OCI-LY1 (cell line): ENCODE data around the gene SPCS1.
A peak's percentile ranks its signal among the peaks of the same experiment; 100 is the strongest.

Experiments used
- H2AFZ ChIP-seq: fragments of 200-600 bp; sonication (generic), shearing (Covaris generic); 2 replicates; pipeline ENCODE4 v1.6.0; 2014; ENCODE audit warnings: antibody characterized with exemption, mild to moderate bottlenecking, low read length
- H3F3A ChIP-seq: fragments of 200-600 bp; sonication (generic), shearing (Covaris generic); 2 replicates; pipeline ENCODE4 v1.6.0; 2014; ENCODE audit warnings: mild to moderate bottlenecking, antibody characterized with exemption, low read length, moderate library complexity; ENCODE audit not compliant: insufficient read depth
- H3K27ac ChIP-seq: fragments of 200-600 bp; sonication (generic); 2 replicates; pipeline ENCODE4 v1.5.1; 2014; ENCODE audit warnings: low read length, mixed run types, mild to moderate bottlenecking, low read depth; ENCODE audit not compliant: poor library complexity, severe bottlenecking
- H3K27me3 ChIP-seq: fragments of 200-600 bp; sonication (generic); 2 replicates; pipeline ENCODE4 v1.6.0; 2014; ENCODE audit warnings: antibody characterized with exemption, mild to moderate bottlenecking, low read length, moderate library complexity; ENCODE audit not compliant: insufficient read depth
- H3K36me3 ChIP-seq: fragments of 200-600 bp; sonication (generic); 2 replicates; pipeline ENCODE4 v1.6.1; 2014; ENCODE audit warnings: mild to moderate bottlenecking, antibody characterized with exemption, low read length, moderate library complexity, mixed read lengths; ENCODE audit not compliant: insufficient read depth
- H3K4me1 ChIP-seq: fragments of 200-600 bp; sonication (generic); 2 replicates; pipeline ENCODE4 v1.5.1; 2014; ENCODE audit warnings: mild to moderate bottlenecking, low read length, moderate library complexity; ENCODE audit not compliant: insufficient read depth, severe bottlenecking
- H3K4me2 ChIP-seq: fragments of 200-600 bp; sonication (generic), shearing (Covaris generic); 2 replicates; pipeline ENCODE4 v1.6.1; 2014; ENCODE audit warnings: low read length
- H3K4me3 ChIP-seq: fragments of 200-600 bp; sonication (generic); 2 replicates; pipeline ENCODE4 v1.5.1; 2014; ENCODE audit warnings: low read length, low read depth, mild to moderate bottlenecking, mixed read lengths; ENCODE audit not compliant: poor library complexity, severe bottlenecking
- H3K79me2 ChIP-seq: fragments of 200-600 bp; shearing (Covaris generic); 2 replicates; pipeline ENCODE4 v1.6.1; 2016; ENCODE audit warnings: mixed run types, low read length, mixed read lengths; ENCODE audit not compliant: insufficient read depth
- H3K9ac ChIP-seq: fragments of 200-600 bp; sonication (generic), shearing (Covaris generic); 2 replicates; pipeline ENCODE4 v1.6.1; 2014; ENCODE audit warnings: mild to moderate bottlenecking, low read length, mixed read lengths
- H3K9me2 ChIP-seq: fragments of 200-600 bp; sonication (generic), shearing (Covaris generic); 2 replicates; pipeline ENCODE4 v1.6.1; 2014; ENCODE audit warnings: low read depth, mild to moderate bottlenecking, low read length, mixed read lengths
- H3K9me3 ChIP-seq: fragments of 200-600 bp; shearing (Covaris generic); 2 replicates; pipeline ENCODE4 v1.6.1; 2014; ENCODE audit warnings: low read length, mixed read lengths
- H4K20me1 ChIP-seq: fragments of 200-600 bp; sonication (generic), shearing (Covaris generic); 2 replicates; pipeline ENCODE4 v1.6.0; 2016; ENCODE audit warnings: mild to moderate bottlenecking, low read length; ENCODE audit not compliant: insufficient read depth
- CTCF ChIP-seq: fragments of 200-600 bp; sonication (generic), shearing (Covaris generic); IDR thresholded peaks from 2 replicates; pipeline ENCODE4 v1.5.1; 2017; ENCODE audit warnings: mild to moderate bottlenecking, antibody characterized with exemption, low read length, moderate library complexity, mixed read lengths
- EZH2 ChIP-seq: fragments of 200-600 bp; sonication (generic), shearing (Covaris generic); IDR thresholded peaks from 2 replicates; pipeline ENCODE4 v1.8.0; 2017; ENCODE audit warnings: borderline replicate concordance, mixed run types, mild to moderate bottlenecking, antibody characterized with exemption, low read length, moderate library complexity, mixed read lengths

Gene SPCS1

GRCh38 chr3:52696830-52697631 lies 8.9 kb upstream of the SPCS1 start:
- H3K27ac ChIP-seq: peak overlapping the region; percentile 21
- H2AFZ ChIP-seq: no peak overlapping the region
- no peak for TF ChIP-seq EZH2
- TF ChIP-seq CTCF: no peak
- no peak overlapping the region for H3K4me2 ChIP-seq
- H3K36me3 ChIP-seq: peaks cover 62% of the 10 kb centered on the region
- H3K9me3 ChIP-seq: no peaks in the 10 kb centered on the region
- peaks cover 23% of the 10 kb centered on the region; the same call in 1 of the 2 replicates for H3F3A ChIP-seq
- H3K4me1 ChIP-seq: no peaks in the 10 kb centered on the region
- no peaks in the 10 kb centered on the region for H3K27me3 ChIP-seq
- H3K9me2 ChIP-seq: no peaks in the 10 kb centered on the region
- H4K20me1 ChIP-seq: no peaks in the 10 kb centered on the region
- H3K4me3 ChIP-seq: no peak overlapping the region
- H3K79me2 ChIP-seq: no peaks in the 10 kb centered on the region
- no peak overlapping the region for H3K9ac ChIP-seq

GRCh38 chr3:52697632-52697965 lies 8.3 kb upstream of the SPCS1 start:
- Histone ChIP-seq H2AFZ (no peak overlapping the region), H3K36me3 (peaks cover 56% of the 10 kb centered on the region), H4K20me1 (no peaks in the 10 kb centered on the region), H3K27ac (no peak overlapping the region), H3K79me2 (no peaks in the 10 kb centered on the region), H3K9ac (no peak overlapping the region), H3K4me1 (no peaks in the 10 kb centered on the region), H3K9me3 (no peaks in the 10 kb centered on the region), H3F3A (peaks cover 23% of the 10 kb centered on the region; the same call in 1 of the 2 replicates), H3K27me3 (no peaks in the 10 kb centered on the region), H3K4me2 (no peak overlapping the region), H3K9me2 (no peaks in the 10 kb centered on the region), H3K4me3 (no peak overlapping the region)
- no peak for TF ChIP-seq CTCF
- TF ChIP-seq EZH2: no peak

- TF ChIP-seq CTCF: no peak
- TF ChIP-seq EZH2: no peak
- Histone ChIP-seq H3K9me2 (no peaks in the 10 kb centered on the region), H4K20me1 (no peaks in the 10 kb centered on the region), H3K9me3 (no peaks in the 10 kb centered on the region), H2AFZ (no peak overlapping the region), H3K4me2 (no peak overlapping the region), H3K27me3 (no peaks in the 10 kb centered on the region), H3K79me2 (peaks cover 8% of the 10 kb centered on the region; the same call in 1 of the 2 replicates), H3K4me1 (peaks cover 31% of the 10 kb centered on the region), H3K27ac (no peak overlapping the region), H3F3A (0 out of 2 replicates have a peak, but pooled peaks cover 9% of the 10 kb centered on the region), H3K9ac (no peak overlapping the region; the same call in 1 of the 2 replicates), H3K4me3 (no peak overlapping the region), H3K36me3 (peaks cover 8% of the 10 kb centered on the region; the same call in 1 of the 2 replicates)
Measured at GRCh38 chr3:52703341-52703740, 2.6 kb upstream of the SPCS1 start.
